Midbrain (tissue), 1 donor: ENCODE results near the gene IFFO2.
A peak's percentile ranks its signal among the peaks of the same experiment; 100 is the strongest.

Source experiments
- DNase-seq: peaks from one replicate; lab custom pipeline; 2025; lab: John Stamatoyannopoulos, UW

IFFO2 gene

GRCh38 chr1:18950401-18951026, 6.0 kb downstream of the IFFO2 start:
- peak; percentile 53 for DNase-seq

- peak; percentile 66 for DNase-seq
Observed at GRCh38 chr1:18949686-18950400, 6.6 kb downstream of the IFFO2 start.

- no peak for DNase-seq
Observed at GRCh38 chr1:18948913-18949685, 7.4 kb downstream of the IFFO2 start.

- DNase-seq, result no peak
Observed at GRCh38 chr1:18948048-18948912, 8.2 kb downstream of the IFFO2 start.

DNA sequence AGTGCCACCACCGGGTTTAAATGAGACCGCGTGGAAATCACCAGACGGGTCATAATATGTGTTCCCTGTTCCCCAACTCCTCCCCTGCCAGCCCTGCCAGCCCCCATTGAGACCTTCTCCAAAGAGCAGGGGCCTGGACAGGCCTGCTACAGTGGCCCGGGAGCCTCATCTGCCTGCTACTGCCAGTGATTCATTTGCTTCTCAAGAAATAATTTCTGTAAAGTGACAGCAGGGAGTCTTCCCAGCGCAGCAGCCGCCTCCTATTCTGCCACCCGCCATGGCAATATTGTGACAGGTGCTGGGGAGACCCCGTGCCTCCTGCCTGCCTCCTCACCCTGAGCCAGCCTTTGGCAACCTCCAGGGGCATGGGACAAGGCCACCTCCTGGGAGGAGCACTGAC, 8.9 kb downstream of the IFFO2 start:
- no peak for DNase-seq

- DNase-seq, result no peak
Observed at GRCh38 chr1:18946550-18947381, 9.7 kb downstream of the IFFO2 start.

DNA sequence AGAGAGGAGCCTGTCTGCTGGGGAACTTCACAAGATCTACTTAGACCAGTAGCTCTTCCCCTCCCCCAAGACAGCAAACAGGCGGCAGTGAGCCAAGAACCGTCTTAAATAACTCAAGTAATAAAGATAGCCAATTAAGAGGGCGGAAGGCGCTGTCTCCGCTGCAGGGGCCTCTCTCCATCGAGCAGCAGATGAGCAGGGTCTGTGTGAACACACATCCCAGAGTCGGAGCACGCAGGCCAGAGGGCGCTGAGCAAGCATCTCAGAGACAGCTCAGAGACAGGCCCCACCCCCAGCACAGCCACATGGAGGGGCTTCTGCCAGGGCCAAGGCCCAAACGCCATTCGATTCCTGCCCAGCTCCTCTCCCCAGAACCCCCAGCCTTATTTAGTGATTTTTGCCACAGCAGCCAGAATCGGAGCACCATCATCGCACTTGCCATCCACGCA, 11.1 kb downstream of the IFFO2 start:
- DNase-seq, result peak; percentile 33

GRCh38 chr1:18944810-18945209, 11.7 kb downstream of the IFFO2 start:
- peak; percentile 58 for DNase-seq

DNA sequence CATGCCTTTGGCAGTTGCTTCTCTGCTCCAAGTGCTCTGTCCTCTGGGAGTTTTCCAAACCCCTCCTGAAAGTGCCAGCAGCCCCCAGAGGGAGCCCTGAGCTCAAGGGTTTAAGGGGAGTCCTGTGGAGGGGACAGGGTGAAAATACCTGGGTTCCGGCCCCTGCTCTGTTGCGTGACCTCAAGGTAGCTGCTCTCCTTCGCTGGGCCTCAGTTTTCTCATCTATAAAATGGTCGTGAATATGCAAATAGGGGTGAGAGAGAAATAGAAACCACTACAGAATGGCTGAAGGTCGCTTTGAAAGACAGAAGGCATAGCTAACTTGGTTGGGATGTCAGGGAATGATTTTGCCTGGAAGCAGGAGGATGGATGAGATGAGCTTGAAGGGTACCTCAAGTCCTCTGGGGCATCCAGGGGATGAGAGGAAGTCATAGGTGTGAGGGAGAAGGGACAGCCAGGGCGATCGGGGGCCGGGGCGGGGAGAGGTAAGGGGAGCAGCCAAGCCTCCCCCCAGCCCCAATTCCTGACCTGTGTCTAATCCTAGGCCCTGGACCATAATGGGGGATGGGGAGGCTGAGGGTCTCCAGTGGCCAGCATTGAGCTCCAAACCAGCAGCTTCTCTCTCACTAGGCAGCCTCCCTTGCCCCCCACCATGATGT, 12.4 kb downstream of the IFFO2 start:
- DNase-seq, result no peak

DNA sequence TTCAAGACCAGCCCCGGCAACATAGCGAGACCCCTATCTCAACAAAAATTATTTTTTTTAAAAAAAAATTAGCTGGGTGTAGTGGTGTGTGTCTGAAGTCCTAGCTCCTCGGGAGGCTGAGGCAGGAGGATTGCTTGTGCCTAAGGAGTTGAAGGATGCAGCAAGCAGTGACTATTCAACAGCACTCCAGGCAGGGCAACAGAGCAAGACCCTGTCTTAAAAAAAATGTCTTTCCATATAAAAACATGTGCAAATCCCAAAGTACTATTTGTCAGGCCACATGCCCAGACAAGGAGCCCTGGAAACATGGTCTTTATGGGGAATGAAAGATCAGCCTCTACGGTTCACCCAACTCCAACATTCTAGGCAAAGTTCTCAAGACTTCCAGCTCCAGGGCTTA, 13.3 kb downstream of the IFFO2 start:
- no peak for DNase-seq

GRCh38 chr1:18942340-18942739, 14.1 kb downstream of the IFFO2 start:
- DNase-seq, result no peak

DNA sequence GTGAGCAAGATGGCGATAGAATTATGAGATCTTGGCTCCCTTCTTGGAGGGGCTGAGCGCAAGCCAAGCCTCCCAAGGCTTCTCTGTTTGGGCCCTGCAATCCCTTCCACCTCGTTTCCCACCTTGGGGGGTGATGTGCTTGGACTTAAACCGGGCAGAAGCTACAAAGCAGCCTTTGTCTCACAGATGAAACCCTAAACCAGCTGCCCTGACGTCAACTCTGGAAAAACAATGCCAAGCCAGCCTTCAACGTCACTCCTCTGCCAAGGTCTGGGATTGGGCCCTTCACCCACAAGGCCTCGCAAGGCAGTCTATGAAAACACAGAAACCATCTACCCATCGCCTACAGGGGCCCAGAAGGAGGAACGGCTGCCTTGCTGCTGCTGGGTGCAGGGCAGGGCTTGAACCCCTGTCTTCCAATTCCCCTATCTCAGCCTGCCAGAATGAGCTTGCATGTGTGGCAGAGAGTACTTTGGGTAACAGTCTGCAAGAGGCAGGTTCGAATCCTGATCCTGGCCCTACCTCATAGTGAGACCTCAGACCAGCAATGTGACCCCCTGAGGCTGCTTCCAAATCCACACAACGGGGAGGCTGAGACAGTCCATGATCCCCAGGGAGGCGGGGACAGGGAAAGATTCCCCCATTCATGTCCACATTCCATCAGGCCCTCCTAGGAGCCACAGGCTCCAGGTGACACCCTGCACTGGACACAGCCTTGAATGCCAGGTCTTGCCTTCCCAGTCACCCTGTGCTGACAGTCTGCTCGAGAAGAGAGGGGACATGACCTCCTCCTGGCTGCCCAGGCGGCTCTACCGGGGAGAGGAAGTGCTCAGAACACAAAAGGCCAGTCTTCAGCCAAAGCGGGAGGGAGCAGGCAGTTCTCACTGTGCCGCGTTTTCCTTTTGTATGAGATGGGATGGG, 15.0 kb downstream of the IFFO2 start:
- DNase-seq, result peak; percentile 92

- no peak for DNase-seq
Observed at GRCh38 chr1:18940303-18941020, 16.0 kb downstream of the IFFO2 start.

GRCh38 chr1:18939398-18940302, 16.8 kb downstream of the IFFO2 start:
- DNase-seq, result no peak

- peak; percentile 42 for DNase-seq
Observed at GRCh38 chr1:18938707-18939070, 17.8 kb downstream of the IFFO2 start.

DNA sequence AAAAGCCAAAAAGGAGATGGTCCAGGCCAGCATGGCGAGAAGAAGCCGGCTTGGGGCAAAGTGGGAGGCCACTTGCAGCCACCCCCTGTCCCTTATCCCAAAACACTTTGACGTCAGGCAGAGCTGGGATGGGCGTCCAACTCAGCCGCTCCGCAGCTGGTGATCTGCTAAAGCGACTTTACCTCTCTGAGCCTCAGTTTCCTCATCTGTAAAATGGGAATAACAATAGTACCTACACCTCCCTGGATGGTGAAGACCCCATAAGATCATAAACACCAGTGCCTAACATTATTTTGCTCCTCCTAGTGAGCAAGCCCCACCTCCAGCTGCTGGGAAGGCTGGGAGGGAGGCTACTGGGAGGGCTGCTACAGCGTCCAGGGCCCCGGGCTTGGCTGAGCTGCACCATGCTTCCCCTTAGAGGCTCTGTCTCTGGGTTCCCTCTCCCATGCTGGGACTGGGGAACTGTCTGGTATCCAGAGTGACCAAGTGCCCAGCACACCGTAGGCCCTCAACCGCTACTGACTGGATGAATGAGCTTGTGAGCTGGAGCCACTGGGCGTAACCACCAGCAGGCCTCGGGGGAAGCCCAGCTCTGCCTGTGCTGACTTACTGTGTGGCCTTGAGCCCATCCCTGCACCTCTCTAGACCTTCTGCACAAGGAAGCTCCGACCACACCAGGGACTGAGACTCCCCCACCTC, 18.3 kb downstream of the IFFO2 start:
- no peak for DNase-seq

DNA sequence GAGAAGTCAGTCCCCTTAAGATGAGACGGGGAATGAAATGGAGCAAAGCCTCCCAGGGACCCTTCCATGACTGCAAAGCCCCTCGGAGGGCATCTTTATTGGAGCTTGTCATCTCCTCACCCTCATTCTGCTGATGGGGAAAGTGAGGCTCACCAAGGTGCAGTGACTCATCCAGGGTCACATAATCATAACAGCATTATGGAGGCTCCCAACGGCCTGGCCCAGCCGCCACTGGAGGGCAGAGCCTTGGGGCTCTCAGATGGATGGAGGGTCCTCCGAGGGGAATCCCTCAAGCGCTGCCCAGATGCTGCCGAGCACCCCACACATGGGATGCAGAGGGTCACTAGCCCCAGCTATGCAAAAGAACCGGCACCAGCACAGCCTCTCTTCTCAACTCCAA, 18.9 kb downstream of the IFFO2 start:
- DNase-seq, result no peak
